Measurements from ENCODE around the gene FAM181A.

DNA sequence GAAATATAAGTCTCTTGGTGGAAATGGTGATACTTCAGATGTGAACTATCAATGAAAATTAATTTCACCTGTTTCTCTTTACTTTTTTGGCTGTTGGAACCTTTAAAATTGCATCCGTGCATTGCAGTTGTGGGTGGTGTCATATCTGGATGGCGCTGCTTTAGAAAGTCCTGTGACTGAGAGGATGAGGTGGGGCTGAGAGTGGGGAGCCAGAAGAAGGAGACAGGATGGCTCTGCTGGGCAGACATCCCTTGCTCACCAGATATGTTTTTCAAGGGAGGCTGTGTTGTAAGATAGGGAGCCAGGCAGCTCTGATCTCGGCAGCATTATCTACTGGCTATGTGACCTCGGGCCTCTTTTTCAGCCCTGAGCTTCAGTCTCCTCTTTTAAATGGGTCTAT is 36.5 kb downstream of the FAM181A start:
- TF ChIP-seq, protein P1, sequence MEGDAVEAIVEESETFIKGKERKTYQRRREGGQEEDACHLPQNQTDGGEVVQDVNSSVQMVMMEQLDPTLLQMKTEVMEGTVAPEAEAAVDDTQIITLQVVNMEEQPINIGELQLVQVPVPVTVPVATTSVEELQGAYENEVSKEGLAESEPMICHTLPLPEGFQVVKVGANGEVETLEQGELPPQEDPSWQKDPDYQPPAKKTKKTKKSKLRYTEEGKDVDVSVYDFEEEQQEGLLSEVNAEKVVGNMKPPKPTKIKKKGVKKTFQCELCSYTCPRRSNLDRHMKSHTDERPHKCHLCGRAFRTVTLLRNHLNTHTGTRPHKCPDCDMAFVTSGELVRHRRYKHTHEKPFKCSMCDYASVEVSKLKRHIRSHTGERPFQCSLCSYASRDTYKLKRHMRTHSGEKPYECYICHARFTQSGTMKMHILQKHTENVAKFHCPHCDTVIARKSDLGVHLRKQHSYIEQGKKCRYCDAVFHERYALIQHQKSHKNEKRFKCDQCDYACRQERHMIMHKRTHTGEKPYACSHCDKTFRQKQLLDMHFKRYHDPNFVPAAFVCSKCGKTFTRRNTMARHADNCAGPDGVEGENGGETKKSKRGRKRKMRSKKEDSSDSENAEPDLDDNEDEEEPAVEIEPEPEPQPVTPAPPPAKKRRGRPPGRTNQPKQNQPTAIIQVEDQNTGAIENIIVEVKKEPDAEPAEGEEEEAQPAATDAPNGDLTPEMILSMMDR (conservative IDR thresholded peaks at IDR 0.05; ENCODE audit: low read depth, low read length), result no peak
- TF ChIP-seq EZH2 (IDR thresholded peaks at IDR 0.05; ENCODE audit: low read length, unreplicated experiment), result no peak
